Measurements from ENCODE around the gene TOR2A.

DNA sequence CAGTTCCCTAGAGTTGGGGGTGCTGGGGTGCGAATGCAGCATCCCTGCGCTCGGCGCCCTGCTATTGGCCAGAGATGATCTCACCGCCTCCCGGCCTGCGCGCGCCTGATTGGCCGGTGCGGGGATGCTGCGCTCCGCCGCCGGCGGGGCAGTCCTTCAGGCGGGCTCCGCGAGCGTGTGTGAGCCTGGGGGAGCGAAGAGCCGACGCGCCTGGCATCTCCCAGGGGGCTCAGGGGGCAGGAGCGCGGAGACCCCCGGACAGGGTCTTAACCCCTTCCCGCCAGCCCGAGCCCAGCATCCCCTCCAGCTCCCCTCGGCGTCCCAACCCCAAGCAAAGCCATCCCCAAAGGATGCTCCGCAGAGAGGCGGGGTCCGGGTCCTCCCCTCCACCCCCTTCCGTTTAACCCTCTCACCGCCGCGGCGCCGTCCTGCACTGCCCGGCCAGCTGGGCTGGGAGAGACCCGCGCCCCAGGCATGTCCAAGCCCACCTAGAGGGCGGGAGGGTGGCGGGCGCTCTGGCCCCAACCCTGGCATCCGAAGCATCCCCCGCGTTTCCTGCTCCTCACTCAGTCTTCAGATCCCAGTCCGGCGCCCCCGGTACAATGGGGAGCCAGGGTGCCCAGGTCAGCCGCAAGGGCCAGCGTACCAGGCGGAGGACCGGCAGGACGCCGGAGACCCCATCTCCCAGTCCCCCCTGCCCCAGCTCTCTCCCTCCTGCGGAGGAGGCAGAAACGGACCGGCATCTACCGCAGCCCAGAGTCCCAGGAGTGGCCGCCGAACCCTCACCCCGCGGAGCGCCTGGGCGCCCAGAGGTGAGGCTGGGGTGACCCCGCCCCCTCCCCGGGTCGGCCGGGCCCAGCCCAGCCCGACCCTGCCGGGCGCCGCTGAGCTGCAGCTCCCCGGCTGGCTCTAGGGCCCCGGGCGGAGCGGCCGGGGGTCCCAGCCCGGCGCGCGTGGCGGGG is 19.3 kb upstream of the TOR2A start:
- TF ChIP-seq, protein P1, sequence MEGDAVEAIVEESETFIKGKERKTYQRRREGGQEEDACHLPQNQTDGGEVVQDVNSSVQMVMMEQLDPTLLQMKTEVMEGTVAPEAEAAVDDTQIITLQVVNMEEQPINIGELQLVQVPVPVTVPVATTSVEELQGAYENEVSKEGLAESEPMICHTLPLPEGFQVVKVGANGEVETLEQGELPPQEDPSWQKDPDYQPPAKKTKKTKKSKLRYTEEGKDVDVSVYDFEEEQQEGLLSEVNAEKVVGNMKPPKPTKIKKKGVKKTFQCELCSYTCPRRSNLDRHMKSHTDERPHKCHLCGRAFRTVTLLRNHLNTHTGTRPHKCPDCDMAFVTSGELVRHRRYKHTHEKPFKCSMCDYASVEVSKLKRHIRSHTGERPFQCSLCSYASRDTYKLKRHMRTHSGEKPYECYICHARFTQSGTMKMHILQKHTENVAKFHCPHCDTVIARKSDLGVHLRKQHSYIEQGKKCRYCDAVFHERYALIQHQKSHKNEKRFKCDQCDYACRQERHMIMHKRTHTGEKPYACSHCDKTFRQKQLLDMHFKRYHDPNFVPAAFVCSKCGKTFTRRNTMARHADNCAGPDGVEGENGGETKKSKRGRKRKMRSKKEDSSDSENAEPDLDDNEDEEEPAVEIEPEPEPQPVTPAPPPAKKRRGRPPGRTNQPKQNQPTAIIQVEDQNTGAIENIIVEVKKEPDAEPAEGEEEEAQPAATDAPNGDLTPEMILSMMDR (IDR thresholded peaks at IDR 0.05), result no peak
- TF ChIP-seq EP300 (IDR thresholded peaks at IDR 0.05), result no peak

All from gastroesophageal sphincter (tissue), 3 donors.